ENCODE data around the gene SNX9.
A peak's percentile ranks its signal among the peaks of the same experiment; 100 is the strongest.

Gene SNX9

GRCh38 chr6:157804448-157805327, 18.4 kb upstream of the SNX9 start:
- no peak for DNase-seq (ENCODE audit: low spot score)

GRCh38 chr6:157806131-157806855, 16.8 kb upstream of the SNX9 start:
- no peak for DNase-seq (ENCODE audit: low spot score)

DNA sequence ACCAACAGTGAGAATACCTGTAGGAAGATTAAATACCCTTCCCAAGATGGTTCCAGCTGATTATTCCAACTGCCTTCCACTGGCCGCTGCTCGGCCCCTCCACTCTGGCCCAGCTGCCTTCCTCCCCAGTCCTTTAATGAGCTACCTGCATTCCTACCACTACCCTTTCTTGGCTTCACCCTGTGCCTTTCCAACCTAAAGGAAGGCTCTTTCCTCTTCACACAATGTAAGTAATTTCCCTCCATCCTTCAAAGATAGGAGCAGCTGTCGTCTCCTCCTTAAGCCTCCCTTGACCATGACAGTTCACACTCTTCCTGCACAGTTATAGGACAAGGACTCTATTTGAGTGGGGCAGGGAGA, 16.2 kb upstream of the SNX9 start:
- no peak for DNase-seq (ENCODE audit: low spot score)

- DNase-seq (ENCODE audit: low spot score): no peak
Measured at GRCh38 chr6:157808405-157808950, 14.6 kb upstream of the SNX9 start.

GRCh38 chr6:157809613-157810012, 13.4 kb upstream of the SNX9 start:
- DNase-seq (ENCODE audit: low spot score): no peak

- no peak for DNase-seq (ENCODE audit: low spot score)
Measured at GRCh38 chr6:157811137-157811475, 11.9 kb upstream of the SNX9 start.

DNA sequence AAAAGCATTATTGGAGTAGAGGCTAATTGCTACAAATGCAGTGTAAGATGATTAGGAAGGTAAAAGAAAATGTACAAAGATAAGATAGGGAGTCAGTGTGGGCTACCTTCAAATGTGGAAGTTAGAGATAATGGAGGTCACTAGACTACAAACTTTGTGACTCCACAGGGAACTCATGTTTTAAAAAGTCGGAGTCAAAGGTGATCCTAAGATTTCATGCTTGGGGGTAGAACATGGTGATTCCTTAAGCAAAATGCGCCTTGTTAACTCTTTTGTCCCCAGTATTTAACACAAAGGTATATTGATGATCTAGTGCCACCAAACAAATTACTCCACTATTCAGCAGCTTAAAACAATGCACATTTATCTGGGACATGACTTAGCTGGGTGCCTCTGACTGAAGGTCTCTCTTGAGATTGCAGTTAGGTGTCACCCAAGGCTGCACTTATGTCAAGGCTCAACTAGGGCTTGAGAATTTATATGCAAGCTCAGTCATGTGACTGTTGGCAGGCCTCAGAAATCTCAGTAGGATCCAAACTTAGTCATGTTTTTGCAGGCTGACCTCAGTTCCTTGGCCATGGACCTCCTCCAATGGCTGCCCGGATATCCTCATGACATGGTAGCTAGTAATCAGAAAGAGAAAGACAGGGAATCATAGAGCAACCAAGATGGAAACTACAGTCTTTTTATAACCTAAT, 11.4 kb upstream of the SNX9 start:
- DNase-seq (ENCODE audit: low spot score): no peak

- no peak for DNase-seq (ENCODE audit: low spot score)
Measured at GRCh38 chr6:157812425-157813171, 10.4 kb upstream of the SNX9 start.

DNA sequence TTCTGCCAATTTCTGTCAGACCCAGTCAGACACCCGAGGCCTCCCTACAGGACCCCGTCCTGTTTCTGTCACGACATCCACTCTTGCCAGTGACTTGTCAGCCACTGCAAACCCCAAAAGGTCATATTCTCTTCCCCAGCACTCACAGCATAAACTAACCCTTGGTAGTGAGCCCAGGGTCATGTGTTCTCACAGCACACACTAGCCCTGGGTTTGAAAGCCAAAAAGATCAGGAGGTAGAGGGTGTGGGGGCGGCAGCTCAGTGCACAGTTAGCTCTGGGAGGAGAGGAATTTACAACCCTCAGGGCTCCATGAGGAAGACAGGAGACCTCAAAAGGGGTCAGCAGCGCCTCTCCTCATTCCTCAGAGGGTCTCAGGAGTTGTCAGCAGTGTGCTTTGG, 9.9 kb upstream of the SNX9 start:
- no peak for DNase-seq (ENCODE audit: low spot score)

- DNase-seq (ENCODE audit: low spot score): no peak
Measured at GRCh38 chr6:157813750-157814455, 9.1 kb upstream of the SNX9 start.

GRCh38 chr6:157814883-157815282, 8.2 kb upstream of the SNX9 start:
- no peak for DNase-seq (ENCODE audit: low spot score)

DNA sequence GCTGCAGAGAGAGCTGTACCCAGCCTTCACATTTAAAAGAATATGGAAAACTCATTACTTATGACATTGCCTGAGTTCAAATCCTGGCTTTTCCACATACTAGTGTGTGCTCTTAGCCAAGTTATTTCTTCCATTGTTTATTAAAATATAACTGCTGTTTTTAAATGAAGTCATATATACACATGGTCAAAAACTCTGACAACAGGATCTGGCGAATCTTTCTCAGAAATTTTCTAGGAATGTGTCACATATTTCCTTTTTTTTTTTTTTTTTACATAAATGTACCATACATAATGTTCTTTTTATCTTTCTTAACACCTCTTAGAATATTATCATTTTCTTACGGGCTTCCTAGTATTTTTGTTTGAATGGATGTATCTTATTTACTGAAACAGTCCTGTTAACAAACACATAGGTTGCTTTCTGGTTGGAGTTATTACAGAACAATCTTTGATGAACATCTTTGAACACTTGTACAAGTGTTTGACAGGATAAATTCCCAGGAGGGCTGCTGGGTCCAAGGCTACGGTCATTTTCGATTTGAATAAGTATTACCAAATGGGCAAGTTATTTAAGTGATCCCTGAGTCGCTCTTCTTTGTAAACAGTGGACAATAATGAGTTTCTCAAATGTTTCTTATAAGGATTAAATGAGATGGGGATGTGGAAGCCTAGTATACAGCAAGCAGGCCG, 1.6 kb upstream of the SNX9 start:
- no peak for DNase-seq (ENCODE audit: low spot score)

DNA sequence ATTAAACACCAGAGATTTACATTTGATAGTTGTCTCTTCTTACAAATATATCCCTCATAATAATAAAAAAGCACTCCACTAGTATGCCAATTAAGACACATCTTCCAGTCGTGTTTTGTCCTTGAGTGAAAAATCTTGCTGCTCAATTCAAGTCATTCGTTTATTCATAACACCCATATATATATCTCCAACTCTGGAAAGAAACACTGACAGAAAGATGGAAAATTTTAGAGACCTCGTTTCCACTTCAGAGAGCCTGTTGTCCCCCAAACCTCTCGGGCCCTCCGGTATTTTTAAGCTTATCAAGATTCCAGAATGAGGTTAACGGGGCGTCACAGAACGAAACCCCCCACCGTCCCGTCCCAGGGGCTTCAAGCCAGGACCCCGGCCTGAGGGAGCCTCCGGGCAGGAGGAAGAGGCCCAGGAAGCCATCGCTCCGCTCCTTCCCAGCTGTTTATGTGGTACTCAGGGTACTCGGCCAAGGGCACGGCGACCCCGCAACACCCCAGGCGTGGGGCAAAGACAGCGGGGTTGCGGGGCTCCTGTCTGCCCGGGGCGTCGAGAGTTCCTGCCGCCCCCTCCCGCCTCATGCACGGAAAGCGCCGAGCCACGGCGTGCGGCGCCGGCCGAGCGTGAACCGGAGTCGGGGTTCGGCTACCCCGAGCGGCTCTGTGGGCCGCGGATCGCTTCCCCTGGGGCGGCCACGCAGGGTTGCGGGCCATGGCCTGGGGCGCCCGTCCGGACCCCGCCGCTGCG, 623 bp upstream of the SNX9 start:
- no peak for DNase-seq (ENCODE audit: low spot score)

GRCh38 chr6:157823528-157824370, 703 bp downstream of the SNX9 start:
- peak; percentile 70 for DNase-seq (ENCODE audit: low spot score)

GRCh38 chr6:157825243-157825904, 2.3 kb downstream of the SNX9 start:
- DNase-seq (ENCODE audit: low spot score): no peak

GRCh38 chr6:157830354-157831017, 7.4 kb downstream of the SNX9 start:
- DNase-seq (ENCODE audit: low spot score): no peak

DNA sequence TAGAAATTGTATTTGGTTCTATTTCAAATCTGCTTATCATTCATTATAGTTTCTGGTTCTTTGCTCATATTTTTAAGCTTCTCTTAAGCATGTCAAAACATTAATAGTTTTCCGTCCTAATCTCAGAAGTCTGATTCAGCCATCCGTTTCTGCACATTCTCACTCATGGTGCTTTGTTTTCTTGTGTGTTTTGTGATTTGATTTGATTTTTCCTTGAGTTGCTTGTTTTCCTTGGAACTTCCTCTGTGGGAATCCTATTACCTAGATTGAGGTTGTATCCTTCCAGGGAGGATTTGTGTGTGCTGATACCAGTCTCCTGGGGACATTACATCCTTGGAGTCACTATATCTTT, 7.9 kb downstream of the SNX9 start:
- DNase-seq (ENCODE audit: low spot score): no peak

Data from LoVo (cell line).